Loucy (cell line): Measurements from ENCODE around the gene STX18.

Source experiments
- H2AFZ ChIP-seq: fragments of 200-600 bp; sonication (generic); 2 replicates; pipeline ENCODE4 v1.6.0; 2016; ENCODE audit warnings: antibody characterized with exemption, mild to moderate bottlenecking, low read length, moderate library complexity
- H3F3A ChIP-seq: fragments of 200-600 bp; 2 replicates; pipeline ENCODE4 v1.6.0; 2016; ENCODE audit warnings: antibody characterized with exemption, low read depth, mild to moderate bottlenecking
- H3K27me3 ChIP-seq: fragments of 200-600 bp; sonication (generic); 2 replicates; pipeline ENCODE4 v1.6.1; 2014; ENCODE audit warnings: low read length, mild to moderate bottlenecking; ENCODE audit not compliant: insufficient read depth, poor library complexity, severe bottlenecking
- H3K36me3 ChIP-seq: fragments of 200-600 bp; sonication (generic); 2 replicates; pipeline ENCODE4 v1.6.1; 2016; ENCODE audit warnings: low read length; ENCODE audit not compliant: insufficient read depth
- H3K4me1 ChIP-seq: fragments of 200-600 bp; sonication (generic); 2 replicates; pipeline ENCODE4 v1.5.1; 2014; ENCODE audit warnings: low read length, mild to moderate bottlenecking; ENCODE audit not compliant: insufficient read depth, poor library complexity, severe bottlenecking
- H3K4me2 ChIP-seq: fragments of 200-600 bp; sonication (generic); 2 replicates; pipeline ENCODE4 v1.6.0; 2014; ENCODE audit warnings: antibody characterized with exemption, low read length, low read depth, mild to moderate bottlenecking; ENCODE audit not compliant: poor library complexity, severe bottlenecking
- H3K4me3 ChIP-seq: fragments of 200-600 bp; sonication (generic); 2 replicates; pipeline ENCODE4 v1.5.1; 2014; ENCODE audit warnings: low read length, mild to moderate bottlenecking, mixed read lengths; ENCODE audit not compliant: poor library complexity, severe bottlenecking
- H3K79me2 ChIP-seq: fragments of 200-600 bp; sonication (generic); 2 replicates; pipeline ENCODE4 v1.6.1; 2014; ENCODE audit warnings: low read length; ENCODE audit not compliant: insufficient read depth
- H3K9ac ChIP-seq: fragments of 200-600 bp; sonication (generic); 2 replicates; pipeline ENCODE4 v1.6.0; 2014; ENCODE audit warnings: mild to moderate bottlenecking, low read depth, low read length, moderate library complexity; ENCODE audit not compliant: poor library complexity, severe bottlenecking
- H3K9me2 ChIP-seq: fragments of 200-600 bp; sonication (generic); replicated peaks from 2 replicates; pipeline ENCODE4 v1.6.1; 2016; ENCODE audit warnings: low read depth, low read length, mixed read lengths
- H3K9me3 ChIP-seq: fragments of 200-600 bp; sonication (generic); 2 replicates; pipeline ENCODE4 v1.6.1; 2014; ENCODE audit warnings: mild to moderate bottlenecking, antibody characterized with exemption, low read length, low read depth; ENCODE audit not compliant: insufficient read depth
- H4K20me1 ChIP-seq: fragments of 200-600 bp; sonication (generic); 2 replicates; pipeline ENCODE4 v1.6.0; 2014; ENCODE audit warnings: antibody characterized with exemption, low read length, mild to moderate bottlenecking; ENCODE audit not compliant: insufficient read depth, poor library complexity, severe bottlenecking
- EZH2phosphoT487 ChIP-seq: fragments of 200-600 bp; IDR thresholded peaks from 2 replicates; pipeline ENCODE4 v1.6.1; 2018; ENCODE audit warnings: antibody characterized with exemption, mild to moderate bottlenecking, moderate library complexity, borderline replicate concordance
- TF ChIP-seq, protein P1 (sequence below): fragments of 200-600 bp; sonication (generic); conservative IDR thresholded peaks from 2 replicates; pipeline ENCODE4 v1.5.1; 2014; ENCODE audit warnings: mild to moderate bottlenecking, antibody characterized with exemption, low read length

Gene STX18

DNA sequence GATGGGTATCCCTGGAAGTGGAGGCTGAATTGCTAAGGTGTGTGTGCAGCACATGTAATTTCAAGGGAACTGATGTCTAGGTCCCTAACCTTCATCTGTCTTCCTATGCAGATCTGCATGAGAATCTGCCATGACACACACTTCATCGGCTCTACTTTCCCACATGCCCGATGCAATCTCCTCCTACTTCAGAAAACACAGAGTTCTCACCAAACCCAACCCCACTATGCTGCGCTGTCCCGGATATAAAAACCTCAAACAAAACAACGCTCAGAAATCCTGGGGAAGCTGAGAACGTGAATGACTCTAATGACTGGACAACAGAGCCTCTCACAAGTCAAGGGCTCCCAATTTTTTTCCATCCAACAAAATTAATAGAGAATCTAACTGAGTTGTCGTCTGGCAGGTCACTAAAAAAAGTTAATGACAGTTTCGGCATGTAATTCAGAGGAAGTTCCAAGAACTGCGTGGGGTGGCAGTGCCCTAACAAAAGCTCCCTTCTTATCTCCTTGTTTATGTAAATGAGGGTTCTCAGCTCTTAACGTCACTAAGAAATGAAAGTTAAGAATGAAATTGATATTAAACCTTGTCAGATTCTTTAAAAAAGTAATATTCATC, 39.0 kb downstream of the STX18 start:
- Histone ChIP-seq H3K4me2 (no peak overlapping the region), H3K9me2 (no peaks in the 10 kb centered on the region), H3K36me3 (no peaks in the 10 kb centered on the region), H3K4me1 (peaks cover 5% of the 10 kb centered on the region), H3F3A (no peaks in the 10 kb centered on the region), H3K9me3 (no peaks in the 10 kb centered on the region), H4K20me1 (peaks cover 4% of the 10 kb centered on the region), H3K9ac (no peak overlapping the region), H3K79me2 (peaks cover 28% of the 10 kb centered on the region), H3K4me3 (no peak overlapping the region), H3K27me3 (no peaks in the 10 kb centered on the region), H2AFZ (no peak overlapping the region)
- TF ChIP-seq, protein P1, sequence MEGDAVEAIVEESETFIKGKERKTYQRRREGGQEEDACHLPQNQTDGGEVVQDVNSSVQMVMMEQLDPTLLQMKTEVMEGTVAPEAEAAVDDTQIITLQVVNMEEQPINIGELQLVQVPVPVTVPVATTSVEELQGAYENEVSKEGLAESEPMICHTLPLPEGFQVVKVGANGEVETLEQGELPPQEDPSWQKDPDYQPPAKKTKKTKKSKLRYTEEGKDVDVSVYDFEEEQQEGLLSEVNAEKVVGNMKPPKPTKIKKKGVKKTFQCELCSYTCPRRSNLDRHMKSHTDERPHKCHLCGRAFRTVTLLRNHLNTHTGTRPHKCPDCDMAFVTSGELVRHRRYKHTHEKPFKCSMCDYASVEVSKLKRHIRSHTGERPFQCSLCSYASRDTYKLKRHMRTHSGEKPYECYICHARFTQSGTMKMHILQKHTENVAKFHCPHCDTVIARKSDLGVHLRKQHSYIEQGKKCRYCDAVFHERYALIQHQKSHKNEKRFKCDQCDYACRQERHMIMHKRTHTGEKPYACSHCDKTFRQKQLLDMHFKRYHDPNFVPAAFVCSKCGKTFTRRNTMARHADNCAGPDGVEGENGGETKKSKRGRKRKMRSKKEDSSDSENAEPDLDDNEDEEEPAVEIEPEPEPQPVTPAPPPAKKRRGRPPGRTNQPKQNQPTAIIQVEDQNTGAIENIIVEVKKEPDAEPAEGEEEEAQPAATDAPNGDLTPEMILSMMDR = no peak
- TF ChIP-seq EZH2phosphoT487 = no peak

DNA sequence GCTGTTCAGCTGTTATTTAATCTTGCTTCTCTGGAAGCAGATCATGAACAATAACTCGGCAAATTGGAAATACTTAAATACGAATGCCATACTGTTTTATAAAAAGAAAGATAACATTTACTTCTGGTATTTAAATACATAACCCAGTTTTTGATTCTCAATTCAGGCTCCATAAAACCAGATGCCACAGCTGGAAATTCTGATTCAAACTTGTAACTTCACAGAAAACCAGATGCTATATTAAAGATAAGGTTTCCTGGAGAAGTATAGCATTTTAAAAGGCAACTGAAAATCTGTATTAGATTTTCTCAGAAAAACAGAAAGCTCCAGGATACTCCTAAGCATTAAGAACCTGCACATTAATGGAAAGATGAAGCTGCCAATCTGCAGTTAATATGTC, 40.2 kb downstream of the STX18 start:
- Histone ChIP-seq H3F3A (no peaks in the 10 kb centered on the region), H4K20me1 (peaks cover 4% of the 10 kb centered on the region), H3K36me3 (no peaks in the 10 kb centered on the region), H3K9me3 (no peaks in the 10 kb centered on the region), H3K79me2 (peaks cover 28% of the 10 kb centered on the region), H3K9ac (no peak overlapping the region), H3K9me2 (no peaks in the 10 kb centered on the region), H3K4me3 (no peak overlapping the region), H3K27me3 (no peaks in the 10 kb centered on the region), H2AFZ (no peak overlapping the region), H3K4me1 (peaks cover 5% of the 10 kb centered on the region), H3K4me2 (no peak overlapping the region)
- TF ChIP-seq, protein P1 = no peak
- TF ChIP-seq EZH2phosphoT487 = no peak

DNA sequence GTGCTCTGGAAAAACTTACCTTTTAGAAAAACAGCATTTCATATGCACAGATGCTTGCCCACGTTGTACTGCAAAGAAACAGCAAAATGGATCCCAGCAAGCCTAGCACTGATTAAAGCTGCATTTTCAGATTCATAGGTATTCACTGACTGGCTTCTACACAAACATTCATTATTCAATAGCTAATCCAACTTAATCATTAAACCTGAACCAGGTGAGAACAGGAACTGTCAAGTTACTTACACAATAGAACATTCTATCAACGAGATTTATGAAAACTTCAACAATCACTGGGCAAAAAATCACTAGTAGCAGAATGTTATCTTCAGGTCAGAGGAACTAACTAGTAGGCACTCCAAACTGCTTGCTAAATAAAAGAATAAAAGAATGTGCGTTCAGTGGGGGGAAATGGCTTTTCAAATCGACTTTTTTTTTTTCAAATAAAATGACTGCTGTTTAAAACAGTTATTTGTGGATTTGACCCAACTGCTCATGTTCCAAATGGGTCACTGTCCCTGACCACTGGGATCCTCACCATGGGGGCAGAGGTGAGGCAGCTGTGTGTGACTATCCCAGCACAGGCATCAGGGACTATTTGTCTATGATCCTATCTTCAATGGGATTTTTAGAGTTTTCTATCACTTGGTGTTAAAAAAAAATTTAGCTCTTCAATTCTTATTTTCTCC, 42.3 kb downstream of the STX18 start:
- peaks cover 4% of the 10 kb centered on the region for H4K20me1 ChIP-seq
- no peaks in the 10 kb centered on the region for H3F3A ChIP-seq

More for the DNA sequence above, 42.3 kb downstream of the STX18 start:
- Histone ChIP-seq H3K27me3 (no peaks in the 10 kb centered on the region), H3K79me2 (peaks cover 22% of the 10 kb centered on the region), H3K9me2 (no peaks in the 10 kb centered on the region), H3K9ac (no peak overlapping the region), H2AFZ (no peak overlapping the region), H3K4me2 (no peak overlapping the region), H3K4me3 (no peak overlapping the region), H3K4me1 (peaks cover 5% of the 10 kb centered on the region), H3K9me3 (no peaks in the 10 kb centered on the region), H3K36me3 (no peaks in the 10 kb centered on the region)
- TF ChIP-seq, protein P1 = no peak
- no peak for TF ChIP-seq EZH2phosphoT487
